ENCODE results near the gene UBXN2A. TPM values are rescaled to one million over a fixed set of nuclear protein-coding genes. Genes with fewer than 3 reads are reported as not detected.

The UBXN2A gene
- polyA plus RNA-seq (ENCODE audit: insufficient read length in 4 of 4) = 10 to 100 TPM; 19.1 to 22.9 (median 20.4) TPM

- peak; percentile 75 to 86 (median 82) for DNase-seq (ENCODE audit: low read depth in 4 of 4, low spot score in 3 of 4)
These were observed at the start of gene UBXN2A for GRCh38 chr2:23939987-23940717. Gene UBXN2A (plus strand): TSS chr2:23940463. CDS start chr2:23958315, 17,852 bp downstream.

- no peak for DNase-seq (ENCODE audit: low read depth in 4 of 4, low spot score in 3 of 4)
These were observed 40.1 kb upstream of the UBXN2A start for GRCh38 chr2:23900133-23900532.

GRCh38 chr2:23900541-23901322, 39.5 kb upstream of the UBXN2A start:
- no peak for DNase-seq (ENCODE audit: low read depth in 4 of 4, low spot score in 3 of 4)

- DNase-seq (ENCODE audit: low read depth in 4 of 4, low spot score in 3 of 4) = no peak
These were observed 38.1 kb upstream of the UBXN2A start for GRCh38 chr2:23901966-23902846.

- no peak for DNase-seq (ENCODE audit: low read depth in 4 of 4, low spot score in 3 of 4)
These were observed 37.2 kb upstream of the UBXN2A start for GRCh38 chr2:23903034-23903433.

- DNase-seq (ENCODE audit: low read depth in 4 of 4, low spot score in 3 of 4) = no peak
These were observed 36.0 kb upstream of the UBXN2A start for GRCh38 chr2:23904215-23904614.

- no peak for DNase-seq (ENCODE audit: low read depth in 4 of 4, low spot score in 3 of 4)
These were observed 35.6 kb upstream of the UBXN2A start for GRCh38 chr2:23904692-23905091.

- DNase-seq (ENCODE audit: low read depth in 4 of 4, low spot score in 3 of 4) = no peak
These were observed 35.1 kb upstream of the UBXN2A start for GRCh38 chr2:23905155-23905554.

GRCh38 chr2:23912054-23912453, 28.2 kb upstream of the UBXN2A start:
- no peak for DNase-seq (ENCODE audit: low read depth in 4 of 4, low spot score in 3 of 4)

- DNase-seq (ENCODE audit: low read depth in 4 of 4, low spot score in 3 of 4) = no peak
These were observed 24.9 kb upstream of the UBXN2A start for GRCh38 chr2:23915327-23915726.

GRCh38 chr2:23916727-23917405, 23.4 kb upstream of the UBXN2A start:
- no peak for DNase-seq (ENCODE audit: low read depth in 4 of 4, low spot score in 3 of 4)

GRCh38 chr2:23918837-23919489, 21.3 kb upstream of the UBXN2A start:
- DNase-seq (ENCODE audit: low read depth in 4 of 4, low spot score in 3 of 4) = no peak

- no peak for DNase-seq (ENCODE audit: low read depth in 4 of 4, low spot score in 3 of 4)
These were observed 15.5 kb upstream of the UBXN2A start for GRCh38 chr2:23924589-23925359.

- peak in 2 of 4 donors; percentile 36 to 55 for DNase-seq (ENCODE audit: low read depth in 4 of 4, low spot score in 3 of 4)
These were observed 14.5 kb upstream of the UBXN2A start for GRCh38 chr2:23925702-23926289.

GRCh38 chr2:23926290-23926749, 13.9 kb upstream of the UBXN2A start:
- DNase-seq (ENCODE audit: low read depth in 4 of 4, low spot score in 3 of 4) = no peak

- DNase-seq (ENCODE audit: low read depth in 4 of 4, low spot score in 3 of 4) = peak; percentile 91 to 97 (median 94)
These were observed 13.3 kb upstream of the UBXN2A start, which contains the start of gene ATAD2B for GRCh38 chr2:23926750-23927571. Gene ATAD2B (minus strand): TSS chr2:23927123. CDS start chr2:23926770, 353 bp downstream.

- DNase-seq (ENCODE audit: low read depth in 4 of 4, low spot score in 3 of 4) = no peak
These were observed 6.0 kb upstream of the UBXN2A start for GRCh38 chr2:23934259-23934658.
